RWPE1 (cell line): Measurements from ENCODE around the gene SHC1.

Source experiments
- CTCF ChIA-PET: fragments of 350-600 bp; sonication (Branson Sonifier 250); formaldehyde crosslinking; extraction: SDS; loops from one replicate; lab custom pipeline; 2021; lab: Yijun Ruan, JAX
- POLR2A ChIA-PET: fragments of 400-600 bp; formaldehyde crosslinking; extraction: SDS; loops from one replicate; lab custom pipeline; 2020; ENCODE audit warnings: antibody characterized with exemption; ENCODE audit not compliant: low non-redundant PET; lab: Yijun Ruan, JAX
- DNase-seq: peaks from one replicate; pipeline ENCODE4 v3.0.0; 2012; ENCODE audit warnings: low spot score
- H3K27ac ChIP-seq: fragments of 450-650 bp; 2 replicates; pipeline ENCODE4 v1.5.1; 2017
- TF ChIP-seq, protein P1 (sequence below): fragments of 450-650 bp; conservative IDR thresholded peaks from 2 replicates; pipeline ENCODE4 v1.5.1; 2017; ENCODE audit warnings: low read depth, mild to moderate bottlenecking

The SHC1 gene

DNA sequence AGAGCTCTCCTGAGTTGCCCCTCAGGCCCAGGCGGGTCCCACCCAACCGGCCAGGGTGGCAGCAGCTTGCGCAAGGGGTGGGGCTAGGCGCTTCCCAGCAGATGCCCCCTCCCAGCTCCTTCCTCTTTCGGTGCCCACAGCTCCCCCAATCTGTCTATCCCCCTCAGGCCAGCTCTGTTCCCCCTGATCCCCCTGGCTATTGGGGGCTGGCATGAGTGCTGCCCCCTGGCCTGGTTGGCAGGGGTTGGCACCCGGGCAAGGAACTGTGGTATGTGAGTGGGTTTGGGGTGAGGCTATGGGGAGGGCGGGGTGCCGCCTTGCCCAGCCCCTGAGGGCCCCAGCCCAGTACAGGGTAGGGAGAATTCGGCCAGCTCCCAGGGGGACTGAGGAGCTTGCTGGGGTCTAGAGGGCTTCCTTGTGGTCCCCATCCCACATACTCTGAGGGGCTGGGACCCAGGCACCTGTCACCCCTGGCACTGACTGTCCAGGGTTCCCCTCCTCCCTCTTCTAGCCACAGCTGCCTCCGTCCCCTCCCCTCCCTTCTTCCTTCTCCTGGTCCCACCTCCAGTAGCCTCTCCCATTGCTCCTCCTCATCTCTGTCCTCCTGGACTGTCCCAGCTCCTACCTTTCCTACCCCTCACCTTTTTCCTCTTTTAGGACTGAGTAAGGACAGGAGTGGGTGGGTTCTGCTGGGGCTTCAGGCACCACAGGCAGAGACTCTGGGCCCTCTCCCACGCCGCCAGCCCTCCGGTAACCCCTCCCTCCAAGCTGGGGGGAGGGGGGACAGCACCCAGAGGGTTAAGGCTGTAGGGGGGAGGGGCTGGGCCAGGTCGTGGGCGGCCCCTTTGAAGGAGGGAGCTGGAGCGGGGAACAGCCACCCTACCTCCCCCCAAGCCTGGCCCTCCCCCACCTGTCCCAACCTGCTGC, 37.7 kb upstream of the SHC1 start:
- DNase-seq: no peak
- H3K27ac ChIP-seq: peak overlapping the region; percentile 100
- TF ChIP-seq, protein P1, sequence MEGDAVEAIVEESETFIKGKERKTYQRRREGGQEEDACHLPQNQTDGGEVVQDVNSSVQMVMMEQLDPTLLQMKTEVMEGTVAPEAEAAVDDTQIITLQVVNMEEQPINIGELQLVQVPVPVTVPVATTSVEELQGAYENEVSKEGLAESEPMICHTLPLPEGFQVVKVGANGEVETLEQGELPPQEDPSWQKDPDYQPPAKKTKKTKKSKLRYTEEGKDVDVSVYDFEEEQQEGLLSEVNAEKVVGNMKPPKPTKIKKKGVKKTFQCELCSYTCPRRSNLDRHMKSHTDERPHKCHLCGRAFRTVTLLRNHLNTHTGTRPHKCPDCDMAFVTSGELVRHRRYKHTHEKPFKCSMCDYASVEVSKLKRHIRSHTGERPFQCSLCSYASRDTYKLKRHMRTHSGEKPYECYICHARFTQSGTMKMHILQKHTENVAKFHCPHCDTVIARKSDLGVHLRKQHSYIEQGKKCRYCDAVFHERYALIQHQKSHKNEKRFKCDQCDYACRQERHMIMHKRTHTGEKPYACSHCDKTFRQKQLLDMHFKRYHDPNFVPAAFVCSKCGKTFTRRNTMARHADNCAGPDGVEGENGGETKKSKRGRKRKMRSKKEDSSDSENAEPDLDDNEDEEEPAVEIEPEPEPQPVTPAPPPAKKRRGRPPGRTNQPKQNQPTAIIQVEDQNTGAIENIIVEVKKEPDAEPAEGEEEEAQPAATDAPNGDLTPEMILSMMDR: no peak
- POLR2A ChIA-PET: no interaction called here
- CTCF ChIA-PET: interaction anchor here (0.9 kb wide), 1 partner anchor 9 kb away, joined by 3 read pairs; no protein-coding TSS in a partner anchor

DNA sequence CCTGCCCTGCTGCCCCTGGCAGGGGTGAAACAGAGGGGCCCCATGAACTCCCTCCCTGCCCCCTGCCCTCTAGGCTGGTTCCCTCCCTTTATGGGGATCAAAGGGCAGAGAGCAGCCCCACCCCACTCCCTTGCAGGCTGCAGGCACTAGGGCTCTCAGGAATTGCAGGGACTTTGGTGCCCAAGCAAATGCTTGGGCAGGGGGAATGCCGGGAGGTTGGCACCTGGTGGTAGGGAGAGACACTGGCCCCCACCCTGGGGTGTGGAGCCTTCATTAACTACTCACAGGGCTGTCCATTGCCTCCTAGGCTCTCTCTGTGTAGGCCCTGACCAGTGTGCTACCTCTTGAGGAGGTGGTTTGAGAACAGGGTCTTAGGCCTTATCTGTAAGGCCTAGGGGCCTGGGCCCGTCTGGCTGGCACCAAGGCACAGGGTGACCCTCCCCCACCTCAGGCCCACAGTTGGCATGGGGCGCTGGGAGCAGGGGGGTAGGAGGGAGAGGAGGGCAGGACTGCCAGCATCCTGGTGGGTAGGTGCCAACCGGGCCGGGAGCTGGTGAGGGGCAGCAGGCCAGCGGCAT, 36.8 kb upstream of the SHC1 start:
- DNase-seq: no peak
- CTCF ChIA-PET: interaction anchor here (0.5 kb wide), 1 partner anchor 27 kb away, joined by 4 read pairs; no protein-coding TSS in a partner anchor

DNA sequence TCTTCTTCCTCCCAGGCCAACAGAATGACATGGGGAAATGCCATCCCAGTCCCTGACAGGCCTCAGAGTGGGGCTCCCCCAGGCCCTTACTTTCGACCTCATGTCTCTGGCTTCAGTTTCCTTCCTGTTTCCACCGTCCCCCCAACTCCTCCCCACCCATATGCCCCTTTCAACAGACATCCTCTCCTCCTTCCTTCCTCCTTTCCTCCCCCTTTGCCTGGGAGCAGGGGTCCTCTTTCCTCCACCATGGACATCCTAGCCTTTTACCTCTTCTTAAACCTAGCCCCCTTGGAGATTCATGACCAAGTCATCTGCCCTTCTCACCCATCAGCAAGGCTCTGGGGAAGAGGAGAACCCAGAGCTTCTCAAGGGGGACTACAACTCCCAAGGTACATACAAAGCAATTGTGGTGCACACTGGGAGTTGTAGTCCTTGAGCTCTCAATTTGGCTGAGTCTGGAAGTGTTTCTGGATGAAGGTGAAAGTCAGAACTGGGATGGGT, 36.1 kb upstream of the SHC1 start:
- CTCF ChIA-PET: interaction anchor here (0.5 to 0.6 kb wide), 2 partner anchors 28 to 84 kb away, joined by 4 to 5 read pairs; no protein-coding TSS in a partner anchor

More for the DNA sequence above, 36.8 kb upstream of the SHC1 start:
- POLR2A ChIA-PET: no interaction called here
- H3K27ac ChIP-seq: peak overlapping the region; percentile 100
- TF ChIP-seq, protein P1: no peak

DNA sequence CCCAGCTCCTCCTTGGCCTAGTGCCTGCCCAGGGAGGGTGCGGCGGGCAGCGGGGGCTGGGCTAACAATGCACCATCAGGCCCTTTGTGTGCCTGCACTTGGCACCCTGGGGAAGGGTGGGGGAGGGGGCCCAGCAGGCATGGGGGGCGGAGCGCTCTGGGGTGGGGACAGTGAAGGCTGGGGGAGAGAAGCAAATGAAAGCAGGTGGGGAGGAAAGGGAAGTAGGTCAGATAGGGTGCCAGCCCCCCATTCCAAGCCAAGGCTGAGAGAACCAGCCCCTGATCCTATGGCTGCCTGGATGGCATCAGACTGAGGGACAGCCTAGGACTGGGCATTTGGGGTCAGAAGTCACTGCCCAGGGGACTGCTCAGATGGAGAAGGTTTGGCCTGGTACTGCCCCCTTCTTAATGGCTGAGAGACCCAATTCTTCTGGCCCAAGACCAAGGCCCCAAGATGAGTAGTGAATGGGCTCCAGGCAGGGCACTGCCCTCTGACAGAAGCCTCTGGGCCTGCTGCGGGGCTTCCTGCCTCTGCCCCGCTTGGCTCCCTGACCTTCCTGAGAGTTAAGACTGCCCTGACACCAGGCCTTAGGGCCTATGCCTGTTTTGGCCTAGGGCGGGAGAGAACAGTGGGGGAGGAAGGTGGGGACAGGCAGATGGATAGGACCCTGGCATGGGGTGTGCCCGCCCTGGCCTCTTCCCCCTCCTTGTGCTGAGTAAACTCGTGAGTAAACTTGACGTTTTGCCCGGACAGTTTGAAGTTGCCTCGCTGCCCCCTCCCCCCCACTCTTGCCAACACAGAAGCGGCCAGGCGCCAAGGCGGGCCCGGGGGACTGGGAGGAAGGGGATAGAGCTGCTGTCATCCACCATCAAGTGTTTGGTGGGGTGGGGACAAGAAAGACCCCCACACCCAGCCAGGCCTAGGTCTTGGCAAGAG, 34.8 kb upstream of the SHC1 start:
- ChIA-PET POLR2A (no interaction called here), CTCF (interaction anchor here (3.2 kb wide), 1 partner anchor 11 kb away, joined by 26 read pairs; no protein-coding TSS in a partner anchor)
- TF ChIP-seq, protein P1: no peak
- peak; percentile 60 for DNase-seq
- H3K27ac ChIP-seq: peak overlapping the region; percentile 100

More for the DNA sequence above, 36.1 kb upstream of the SHC1 start:
- peak overlapping the region; percentile 100 for H3K27ac ChIP-seq
- DNase-seq: no peak
- POLR2A ChIA-PET: no interaction called here
- TF ChIP-seq, protein P1: no peak

DNA sequence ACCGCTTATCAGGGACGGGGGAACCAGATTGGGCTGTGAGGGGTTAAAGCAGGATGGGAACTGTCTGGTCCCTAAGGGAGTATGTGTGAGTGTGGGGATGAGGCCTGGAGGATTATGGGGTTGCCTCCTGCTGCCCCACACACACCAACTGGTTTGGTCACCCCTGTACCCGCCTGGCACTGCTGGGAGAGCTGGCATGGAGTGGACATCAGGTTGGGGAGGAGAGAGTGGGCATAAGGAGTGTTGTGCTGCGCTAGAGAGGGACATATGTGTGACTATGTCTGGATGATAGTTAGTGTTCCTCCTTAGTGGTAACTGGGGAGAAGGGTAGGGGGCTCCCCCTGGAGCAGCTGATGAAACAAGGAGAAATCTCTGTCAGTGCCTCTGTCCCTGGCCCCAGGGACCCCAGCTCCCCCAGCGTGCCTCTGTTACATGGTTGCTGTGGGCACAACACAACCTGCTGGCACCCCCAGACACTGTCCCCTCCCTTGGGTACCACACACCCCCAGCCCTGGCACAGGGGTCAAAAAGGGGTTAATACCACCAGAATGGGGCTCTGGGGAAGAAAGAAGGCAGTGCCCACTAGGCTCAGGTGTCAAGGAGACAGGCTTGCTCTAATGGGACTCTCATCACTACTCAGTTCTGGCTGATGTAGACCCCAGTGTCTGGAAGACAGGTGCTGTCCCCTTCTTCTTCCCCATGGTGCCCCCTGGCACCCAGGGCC, 34.0 kb upstream of the SHC1 start:
- H3K27ac ChIP-seq: peak overlapping the region; percentile 100
- TF ChIP-seq, protein P1: no peak
- CTCF ChIA-PET: interaction anchor here (0.6 to 3.2 kb wide), 2 partner anchors 12 to 445 kb away, joined by 3 to 26 read pairs; no protein-coding TSS in a partner anchor
- POLR2A ChIA-PET: interaction anchor here (0.6 to 1.0 kb wide), 3 partner anchors 31 to 192 kb away, joined by 3 to 12 read pairs (median 3); partner anchors contain the start of gene CKS1B
- no peak for DNase-seq
